HAP-1 (cell line): ENCODE data around the gene TSHZ2.
A peak's percentile ranks its signal among the peaks of the same experiment; 100 is the strongest.
"Not testable (repeated sequence)": the region's sequence is repeated elsewhere in the genome, so short reads cannot be mapped to it uniquely, and the experiment has no call there.

ENCODE experiments used
- DNase-seq, 2 experiments: peaks; one replicate each; pipeline ENCODE4 v3.0.0-alpha.2; 2016 to 2020; ENCODE audit warnings: low spot score in 2 of 2
- H3K27me3 ChIP-seq: fragments of 250-450 bp; sonication (Bioruptor Pico); 2 replicates; pipeline ENCODE4 v1.5.1; 2020; ENCODE audit warnings: low read depth, mild to moderate bottlenecking, moderate library complexity
- H3K36me3 ChIP-seq: fragments of 250-450 bp; sonication (Bioruptor Pico); replicated peaks from 2 replicates; pipeline ENCODE4 v1.5.1; 2020; ENCODE audit warnings: mild to moderate bottlenecking
- H3K4me1 ChIP-seq: fragments of 250-450 bp; sonication (Bioruptor Pico); 2 replicates; pipeline ENCODE4 v1.5.1; 2020; ENCODE audit warnings: mild to moderate bottlenecking
- H3K4me3 ChIP-seq: fragments of 250-450 bp; sonication (Bioruptor Pico); 2 replicates; pipeline ENCODE4 v1.5.1; 2020; ENCODE audit warnings: mild to moderate bottlenecking, moderate library complexity
- H3K9me3 ChIP-seq: fragments of 250-450 bp; sonication (Bioruptor Pico); 2 replicates; pipeline ENCODE4 v1.5.1; 2020; ENCODE audit warnings: mild to moderate bottlenecking, moderate library complexity
- in situ Hi-C: fragments of 300-500 bp; cut with MboI; formaldehyde crosslinking; loops from 3 replicates; pipeline ENCODE4 v1.14.3; 2020; ENCODE audit warnings: low sequenced_read_pairs, inconsistent platforms, mixed read lengths

TSHZ2 gene

DNA sequence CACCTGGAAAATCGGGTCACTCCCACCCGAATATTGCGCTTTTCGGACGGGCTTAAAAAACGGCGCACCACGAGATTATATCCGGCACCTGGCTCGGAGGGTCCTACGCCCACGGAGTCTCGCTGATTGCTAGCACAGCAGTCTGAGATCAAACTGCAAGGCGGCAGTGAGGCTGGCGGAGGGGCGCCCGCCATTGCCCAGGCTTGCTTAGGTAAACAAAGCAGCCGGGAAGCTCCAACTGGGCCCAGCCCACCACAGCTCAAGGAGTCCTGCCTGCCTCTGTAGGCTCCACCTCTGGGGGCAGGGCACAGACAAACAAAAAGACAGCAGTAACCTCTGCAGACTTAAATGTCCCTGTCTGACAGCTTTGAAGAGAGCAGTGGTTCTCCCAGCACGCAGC, 531.9 kb downstream of the TSHZ2 start:
- in situ Hi-C loops, result not testable (repeated sequence)

DNA sequence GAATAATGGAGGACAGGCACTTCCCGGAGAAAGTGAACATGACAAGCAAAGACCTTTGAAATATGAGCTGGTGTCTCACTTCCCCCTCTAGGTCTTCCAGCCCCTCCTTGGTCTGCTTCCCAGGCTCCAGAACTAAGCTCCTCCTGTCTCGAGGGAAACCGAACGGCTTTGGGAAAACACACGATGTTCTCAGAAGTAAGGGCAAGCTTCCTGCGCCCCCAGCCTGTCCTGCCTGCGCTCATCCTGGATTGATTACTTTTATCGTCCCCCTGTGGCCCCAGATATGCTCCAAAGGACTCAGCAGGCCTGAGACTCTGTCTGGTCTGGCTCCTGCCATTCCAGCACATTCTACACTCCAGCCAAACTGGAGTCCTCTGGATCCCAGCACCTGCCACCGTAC, 538.1 kb downstream of the TSHZ2 start:
- in situ Hi-C loops, result no loop called here

More for the DNA sequence above, 531.9 kb downstream of the TSHZ2 start:
- not testable (repeated sequence) for DNase-seq, H3K27me3 ChIP-seq, H3K4me3 ChIP-seq, H3K4me1 ChIP-seq, H3K36me3 ChIP-seq, H3K9me3 ChIP-seq

GRCh38 chr20:53510704-53511103, 538.5 kb downstream of the TSHZ2 start:
- in situ Hi-C loops, result no loop called here
- H3K36me3 ChIP-seq, result no peaks in the 10 kb centered on the region
- no peak overlapping the region for H3K4me3 ChIP-seq
- H3K27me3 ChIP-seq, result no peaks in the 10 kb centered on the region
- no peaks in the 10 kb centered on the region for H3K9me3 ChIP-seq
- no peak for DNase-seq
- peaks cover 5% of the 10 kb centered on the region for H3K4me1 ChIP-seq

More for the DNA sequence above, 538.1 kb downstream of the TSHZ2 start:
- Histone ChIP-seq H3K4me3 (no peak overlapping the region), H3K9me3 (no peaks in the 10 kb centered on the region), H3K27me3 (no peaks in the 10 kb centered on the region), H3K36me3 (no peaks in the 10 kb centered on the region), H3K4me1 (peaks cover under 1% of the 10 kb centered on the region; the same call in 1 of the 2 replicates)
- no peak for DNase-seq

GRCh38 chr20:53512076-53512475, 539.9 kb downstream of the TSHZ2 start:
- Histone ChIP-seq H3K4me1 (peaks cover 5% of the 10 kb centered on the region), H3K27me3 (no peaks in the 10 kb centered on the region), H3K36me3 (no peaks in the 10 kb centered on the region), H3K9me3 (no peaks in the 10 kb centered on the region), H3K4me3 (no peak overlapping the region)
- in situ Hi-C loops, result no loop called here
- no peak for DNase-seq

- no peak for DNase-seq
- H3K4me3 ChIP-seq, result no peak overlapping the region
- in situ Hi-C loops, result no loop called here
- H3K27me3 ChIP-seq, result no peaks in the 10 kb centered on the region
- H3K36me3 ChIP-seq, result no peaks in the 10 kb centered on the region
- peaks cover 5% of the 10 kb centered on the region for H3K4me1 ChIP-seq
- H3K9me3 ChIP-seq, result no peaks in the 10 kb centered on the region
These were observed 541.0 kb downstream of the TSHZ2 start for GRCh38 chr20:53513168-53513488.

DNA sequence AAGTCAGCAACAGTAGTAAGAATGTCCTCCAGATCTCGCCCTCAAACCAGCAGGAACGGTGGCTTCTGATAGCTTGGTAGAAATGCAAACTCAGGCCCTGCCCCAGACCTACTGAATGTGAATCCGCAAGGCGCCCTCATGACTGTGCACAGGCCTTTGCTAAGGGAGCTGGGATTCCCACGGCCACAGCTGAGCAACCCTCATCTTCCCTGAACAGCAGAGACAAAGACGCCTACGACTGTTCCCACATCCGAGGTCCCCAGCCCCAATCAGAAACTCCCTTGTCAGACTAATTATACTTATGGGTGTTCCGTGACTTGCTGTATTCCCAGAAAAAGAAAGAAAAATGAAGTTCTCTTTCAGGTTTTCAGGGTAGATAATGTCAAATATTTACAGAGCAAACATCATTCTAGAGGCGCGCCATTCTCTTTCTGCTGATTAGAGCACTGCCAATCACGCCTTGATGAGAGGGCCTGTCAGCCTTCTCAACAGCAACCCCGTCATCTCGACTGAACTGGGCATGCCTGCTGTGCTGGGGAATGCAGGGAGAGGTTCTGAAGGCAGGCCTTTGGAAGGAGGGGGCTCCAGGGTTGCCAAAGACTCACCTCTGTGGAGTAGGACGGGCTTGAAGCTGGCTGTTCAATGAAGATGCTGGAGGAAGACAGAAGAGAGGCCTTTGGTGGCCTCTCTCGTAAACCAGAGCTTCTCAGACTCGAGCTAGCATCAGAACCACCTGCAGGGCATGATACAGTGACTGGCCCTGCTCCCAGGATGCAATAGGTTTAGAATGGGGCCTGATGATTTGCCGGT, 541.5 kb downstream of the TSHZ2 start:
- DNase-seq, result no peak

GRCh38 chr20:53515749-53516148, 543.6 kb downstream of the TSHZ2 start:
- Histone ChIP-seq H3K4me1 (peaks cover 5% of the 10 kb centered on the region), H3K4me3 (no peak overlapping the region), H3K9me3 (no peaks in the 10 kb centered on the region), H3K36me3 (no peaks in the 10 kb centered on the region), H3K27me3 (no peaks in the 10 kb centered on the region)
- in situ Hi-C loops, result no loop called here
- DNase-seq, result peak; percentile 25 to 72

More for the DNA sequence above, 541.5 kb downstream of the TSHZ2 start:
- Histone ChIP-seq H3K9me3 (no peaks in the 10 kb centered on the region), H3K27me3 (no peaks in the 10 kb centered on the region), H3K4me1 (peaks cover 5% of the 10 kb centered on the region), H3K4me3 (no peak overlapping the region), H3K36me3 (no peaks in the 10 kb centered on the region)
- in situ Hi-C loops, result no loop called here

DNA sequence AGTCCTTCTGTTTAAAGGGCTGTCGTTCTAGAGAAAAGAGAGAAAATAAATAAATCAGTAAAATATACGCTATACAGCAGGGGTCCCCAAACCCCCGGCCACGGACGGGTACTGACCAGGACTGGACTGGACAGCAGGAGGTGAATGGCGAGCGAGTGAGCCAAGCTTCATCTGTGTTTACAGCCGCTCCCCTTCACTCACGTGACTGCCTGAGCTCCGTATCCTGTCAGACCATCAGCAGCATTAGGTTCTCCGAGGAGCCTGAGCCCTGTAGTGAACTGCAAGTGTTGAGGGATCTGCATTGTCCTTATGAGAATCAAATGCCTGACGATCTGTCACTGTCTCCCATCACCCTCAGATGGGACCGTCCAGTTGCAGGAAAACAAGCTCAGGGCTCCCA, 545.0 kb downstream of the TSHZ2 start:
- H3K4me1 ChIP-seq, result peaks cover 5% of the 10 kb centered on the region
- H3K36me3 ChIP-seq, result no peaks in the 10 kb centered on the region
- no peaks in the 10 kb centered on the region for H3K27me3 ChIP-seq
- H3K9me3 ChIP-seq, result no peaks in the 10 kb centered on the region
- in situ Hi-C loops, result no loop called here
- DNase-seq, result no peak
- no peak overlapping the region for H3K4me3 ChIP-seq

- DNase-seq, H3K27me3 ChIP-seq, H3K4me3 ChIP-seq, H3K36me3 ChIP-seq, H3K4me1 ChIP-seq, in situ Hi-C loops, H3K9me3 ChIP-seq: not testable (repeated sequence)
These were observed 549.3 kb downstream of the TSHZ2 start for GRCh38 chr20:53521421-53521820.

- H3K36me3 ChIP-seq, result no peaks in the 10 kb centered on the region
- H3K4me3 ChIP-seq, result no peak overlapping the region
- no peak for DNase-seq
- no peaks in the 10 kb centered on the region for H3K4me1 ChIP-seq
- H3K27me3 ChIP-seq, result no peaks in the 10 kb centered on the region
- in situ Hi-C loops, result no loop called here
- H3K9me3 ChIP-seq, result no peaks in the 10 kb centered on the region
These were observed 549.9 kb downstream of the TSHZ2 start for GRCh38 chr20:53522026-53522425.

DNA sequence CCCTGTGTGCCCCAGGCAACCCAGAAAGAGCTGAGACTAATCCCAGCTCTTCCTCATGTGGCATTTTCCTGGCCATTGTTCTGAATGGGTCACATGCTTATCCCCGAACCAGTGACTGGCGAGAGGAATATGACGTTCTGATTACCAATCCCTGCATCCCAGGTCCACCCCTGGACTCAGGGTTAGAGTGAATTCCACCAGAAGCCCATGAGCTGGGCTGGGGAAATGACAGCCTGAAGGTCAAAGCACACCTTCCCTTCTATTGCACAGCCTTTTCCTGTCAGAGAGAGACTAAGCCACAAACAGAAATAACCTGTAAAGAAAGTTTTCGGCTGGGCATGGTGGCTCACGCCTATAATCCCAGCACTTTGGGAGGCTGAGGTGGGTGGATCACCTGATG, 550.5 kb downstream of the TSHZ2 start:
- in situ Hi-C loops, result no loop called here

GRCh38 chr20:53523615-53524014, 551.5 kb downstream of the TSHZ2 start:
- DNase-seq, H3K4me3 ChIP-seq, H3K9me3 ChIP-seq, H3K4me1 ChIP-seq, H3K27me3 ChIP-seq, in situ Hi-C loops, H3K36me3 ChIP-seq: not testable (repeated sequence)

More for the DNA sequence above, 550.5 kb downstream of the TSHZ2 start:
- Histone ChIP-seq H3K36me3 (no peaks in the 10 kb centered on the region), H3K4me1 (no peaks in the 10 kb centered on the region), H3K9me3 (no peaks in the 10 kb centered on the region), H3K27me3 (no peaks in the 10 kb centered on the region), H3K4me3 (no peak overlapping the region)
- no peak for DNase-seq

DNA sequence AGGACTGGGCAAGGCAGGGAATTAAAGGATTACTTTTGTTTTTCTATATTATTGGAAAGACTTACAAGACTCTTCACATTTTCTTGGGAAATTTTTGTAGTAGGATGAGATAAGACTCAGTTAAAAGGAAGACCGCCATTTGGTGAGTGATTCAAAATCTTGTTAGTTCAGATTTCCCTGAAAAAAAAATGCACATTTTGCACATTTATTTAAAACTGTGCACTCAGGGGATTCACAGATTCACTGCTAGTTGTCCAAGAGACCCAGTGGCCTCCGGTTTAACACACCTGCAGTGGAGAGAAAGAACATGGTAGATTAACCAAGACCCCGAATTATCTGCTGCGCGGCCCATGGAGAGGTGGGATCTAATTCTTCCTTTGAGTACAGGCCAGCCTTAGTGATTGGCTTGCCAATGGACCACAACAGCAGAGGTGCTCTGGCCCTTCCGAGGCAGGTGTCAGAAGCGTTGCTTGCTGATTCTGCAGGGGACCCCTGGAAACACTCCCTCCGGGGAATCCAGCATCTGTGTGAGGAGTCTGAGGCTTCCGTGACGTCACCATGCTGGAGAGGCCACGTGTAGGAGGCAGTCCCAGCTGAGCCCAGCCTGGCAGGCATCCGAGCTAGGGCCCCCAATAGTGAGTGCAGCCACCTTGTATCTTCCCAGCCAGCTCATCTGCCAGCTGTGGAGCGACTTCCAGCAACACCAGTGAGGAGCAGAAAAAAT, 552.6 kb downstream of the TSHZ2 start:
- DNase-seq, result no peak
- Histone ChIP-seq H3K9me3 (no peaks in the 10 kb centered on the region), H3K4me3 (no peak overlapping the region), H3K4me1 (no peaks in the 10 kb centered on the region), H3K36me3 (no peaks in the 10 kb centered on the region), H3K27me3 (no peaks in the 10 kb centered on the region)
- in situ Hi-C loops, result no loop called here

GRCh38 chr20:53527196-53527595, 555.0 kb downstream of the TSHZ2 start:
- Histone ChIP-seq H3K27me3 (no peaks in the 10 kb centered on the region), H3K36me3 (no peaks in the 10 kb centered on the region), H3K4me3 (no peak overlapping the region), H3K9me3 (no peaks in the 10 kb centered on the region), H3K4me1 (no peaks in the 10 kb centered on the region)
- no peak for DNase-seq
- in situ Hi-C loops, result no loop called here
